Kidney (tissue), 14 donors: Measurements from ENCODE around the gene DRGX. TPM values are rescaled to one million over a fixed set of nuclear protein-coding genes. Genes with fewer than 3 reads are reported as not detected.

Source experiments
- DNase-seq, 5 donors: peaks; one replicate each; pipeline ENCODE4 v3.0.0-alpha.2; 2013 to 2020
- FAIRE-seq: peaks from 2 replicates; lab custom pipeline; 2012; peaks lifted over from hg19 to GRCh38; lab: Jason Lieb, UNC
- H3K27ac ChIP-seq, 2 donors: one replicate each; pipeline ENCODE4 v1.7.0; 2013; ENCODE audit warnings: low read depth in 2 of 2, low read length in 2 of 2, inconsistent platforms in 1 of 2
- H3K27me3 ChIP-seq: one replicate; pipeline ENCODE4 v1.7.1; 2013; ENCODE audit warnings: low read length, inconsistent platforms; ENCODE audit not compliant: control insufficient read depth, insufficient read depth
- H3K36me3 ChIP-seq, 3 donors: one replicate each; pipeline versions ENCODE4 v1.7.0 to v1.7.1; 2013; ENCODE audit warnings: low read length in 3 of 3, control low read depth in 1 of 3, inconsistent platforms in 1 of 3; ENCODE audit not compliant: insufficient read depth in 3 of 3, control insufficient read depth in 2 of 3
- H3K4me1 ChIP-seq, 3 donors: one replicate each; pipeline versions ENCODE4 v1.7.0 to v1.7.1; 2013; ENCODE audit warnings: low read length in 3 of 3, inconsistent platforms in 1 of 3, low read depth in 1 of 3; ENCODE audit not compliant: control insufficient read depth in 2 of 3, insufficient read depth in 2 of 3
- H3K4me3 ChIP-seq, 3 donors: one replicate each; pipeline versions ENCODE4 v1.7.0 to v1.8.1; 2013; ENCODE audit warnings: low read length in 3 of 3, control low read depth in 1 of 3, inconsistent platforms in 1 of 3
- H3K9ac ChIP-seq, 3 donors: one replicate each; pipeline versions ENCODE4 v1.7.0 to v1.7.1; 2013; ENCODE audit warnings: low read length in 3 of 3, control low read depth in 1 of 3, inconsistent platforms in 1 of 3
- H3K9me3 ChIP-seq, 3 donors: one replicate each; pipeline versions ENCODE4 v1.7.0 to v1.7.1; 2013; ENCODE audit warnings: low read length in 3 of 3, control low read depth in 1 of 3, inconsistent platforms in 1 of 3; ENCODE audit not compliant: control insufficient read depth in 2 of 3, insufficient read depth in 1 of 3
- CTCF ChIP-seq: IDR thresholded peaks from 3 replicates; pipeline ENCODE4 v1.5.1; 2012; ENCODE audit warnings: mild to moderate bottlenecking, moderate library complexity, borderline replicate concordance; ENCODE audit not compliant: insufficient read depth; ENCODE audit errors: extremely low read depth
- intact Hi-C: fragments of 100-400 bp; cut with DNase I; formaldehyde crosslinking; loops from one replicate; pipeline ENCODE4 v1.11.1; 2022
- polyA plus RNA-seq: library from polyadenylated mRNA; stranded (reverse); fragments of 350-450 nt; fragmentation: Illumina TruSeq; extraction: RNeasy Lipid Tissue Mini Kit (QIAGEN cat#74804); gene quantifications from one replicate; pipeline ENCODE4 v1.2.3, GENCODE V29; 2014; ENCODE audit warnings: low read depth, low replicate concordance; ENCODE audit not compliant: insufficient read depth
- total RNA-seq: library from RNA; stranded (reverse); fragmentation: NEBNext Ultra II Directional; extraction: Animal tissue kit (Norgen Biotek cat#: 25700); gene quantifications from one replicate; pipeline ENCODE4 v1.2.1, GENCODE V29; 2021
- donor health status: control.
- donor health status: control.
- donor health status: control.
- donor health status: control.
- donor health status: control.
- donor health status: DM: yes; HTN: yes; CAD: no.
- donor health status: Normal renal cell carcinoma (clear cell type).

Gene DRGX
- total and polyA plus RNA-seq, 2 donors from 2014 or later = not detected

GRCh38 chr10:49361178-49361554 is 34.7 kb downstream of the DRGX start:
- H3K36me3 ChIP-seq = no peaks in the 10 kb centered on the region
- no peak overlapping the region for H3K4me3 ChIP-seq
- no peaks in the 10 kb centered on the region for H3K27me3 ChIP-seq
- no peak for TF ChIP-seq CTCF
- H3K4me1 ChIP-seq = no peaks in the 10 kb centered on the region
- no peak overlapping the region for H3K27ac ChIP-seq
- H3K9ac ChIP-seq = no peak overlapping the region
- DNase-seq = peak in 1 of 5 donors; percentile 2
- intact Hi-C loops = no loop called here
- no peak for FAIRE-seq
- H3K9me3 ChIP-seq = peaks cover 0 to 8% (median 0%) of the 10 kb centered on the region in 3 donors

- FAIRE-seq (no peak), DNase-seq (peak in 1 of 5 donors; percentile 4)
- H3K4me3 ChIP-seq = no peak overlapping the region
- no peak overlapping the region for H3K9ac ChIP-seq
- peaks cover 0 to 8% (median 0%) of the 10 kb centered on the region in 3 donors for H3K9me3 ChIP-seq
- no peaks in the 10 kb centered on the region for H3K36me3 ChIP-seq
- no peak for TF ChIP-seq CTCF
- no peaks in the 10 kb centered on the region for H3K4me1 ChIP-seq
- intact Hi-C loops = no loop called here
- no peak overlapping the region for H3K27ac ChIP-seq
- no peaks in the 10 kb centered on the region for H3K27me3 ChIP-seq
Measured at GRCh38 chr10:49360271-49361177, 35.4 kb downstream of the DRGX start.

GRCh38 chr10:49359349-49360270 is 36.3 kb downstream of the DRGX start:
- Histone ChIP-seq H3K9me3 (peaks cover 0 to 8% (median 0%) of the 10 kb centered on the region in 3 donors), H3K36me3 (no peaks in the 10 kb centered on the region), H3K9ac (no peak overlapping the region), H3K4me1 (no peaks in the 10 kb centered on the region), H3K27ac (no peak overlapping the region), H3K4me3 (no peak overlapping the region), H3K27me3 (no peaks in the 10 kb centered on the region)
- no peak for TF ChIP-seq CTCF
- DNase-seq (peak in 2 of 5 donors; percentile 8 to 14), FAIRE-seq (no peak)
- intact Hi-C loops = no loop called here
